Measurements from ENCODE around the gene ABCC1. TPM values are rescaled to one million over a fixed set of nuclear protein-coding genes. Genes with fewer than 3 reads are reported as not detected.
A peak's percentile ranks its signal among the peaks of the same experiment; 100 is the strongest.

The ABCC1 gene
- total RNA-seq, 1 experiment from 2014 or later = 61.9 TPM

GRCh38 chr16:15948532-15949209 lies 745 bp upstream of the ABCC1 start (continued):
- no peak for TF ChIP-seq E2F5 (CRISPR knock-in tag; IDR thresholded peaks at IDR 0.05)
- TF ChIP-seq TCF7 (CRISPR knock-in tag; IDR thresholded peaks at IDR 0.05; ENCODE audit: low read depth) = no peak
- no peak for TF ChIP-seq CREB1 (CRISPR knock-in tag; IDR thresholded peaks at IDR 0.05)
- no peak for TF ChIP-seq GTF2I (CRISPR knock-in tag; conservative IDR thresholded peaks at IDR 0.05)
- no peak for TF ChIP-seq ZNF512 (CRISPR knock-in tag; IDR thresholded peaks at IDR 0.05; ENCODE audit: borderline replicate concordance)
- no peak for TF ChIP-seq RORB (CRISPR knock-in tag; IDR thresholded peaks at IDR 0.05)
- no peak for TF ChIP-seq GABPB1 (CRISPR knock-in tag; IDR thresholded peaks at IDR 0.05)
- no peak for TF ChIP-seq AR (CRISPR knock-in tag; IDR thresholded peaks at IDR 0.05)
- no peak for TF ChIP-seq PREB (CRISPR knock-in tag; IDR thresholded peaks at IDR 0.05; ENCODE audit: borderline replicate concordance)
- TF ChIP-seq ZNF425 (CRISPR knock-in tag; conservative IDR thresholded peaks at IDR 0.05) = no peak

- DNase-seq (ENCODE audit: low spot score) (no peak), ATAC-seq (no peak; the same call in 1 of the 2 replicates)
- POLR2A ChIA-PET = interaction anchor here (0.6 to 2.5 kb wide), 3 partner anchors 20 to 74 kb away, joined by 3 to 7 read pairs (median 3); partner anchors contain the start of gene CEP20
- H3K4me1 Mint-ChIP-seq = peaks cover 39% of the 10 kb centered on the region
- H3K9me3 Mint-ChIP-seq = no peaks in the 10 kb centered on the region
- H3K4me3 Mint-ChIP-seq = peak overlapping the region; percentile 86
- TF ChIP-seq MLX (CRISPR knock-in tag; IDR thresholded peaks at IDR 0.05) = no peak
- peak; percentile 53; the same call in 1 of the 2 replicates for TF ChIP-seq MAX (CRISPR knock-in tag; IDR thresholded peaks at IDR 0.05)
- CTCF ChIA-PET = interaction anchor here (0.9 to 1.5 kb wide), 2 partner anchors 10 to 20 kb away, joined by 5 read pairs; no protein-coding TSS in a partner anchor
- no peaks in the 10 kb centered on the region for H3K36me3 Mint-ChIP-seq
- no peaks in the 10 kb centered on the region for H3K27me3 Mint-ChIP-seq (ENCODE audit: low read depth)
- peak overlapping the region; percentile 93 for H3K27ac Mint-ChIP-seq
These were observed 892 bp downstream of the ABCC1 start for GRCh38 chr16:15950161-15950854.

Data from WTC11 (cell line).